Right lobe of liver (tissue), 4 donors: ENCODE results near the gene TMEM255B.
"Not testable (repeated sequence)": the region's sequence is repeated elsewhere in the genome, so short reads cannot be mapped to it uniquely, and the experiment has no call there.

Experiments used
- POLR2A ChIP-seq: fragments of 450-650 bp; IDR thresholded peaks from one replicate; pipeline ENCODE4 v1.6.1; 2017; ENCODE audit warnings: antibody characterized with exemption, mild to moderate bottlenecking
- TF ChIP-seq, protein P1 (sequence below), 4 donors: fragments of 200-600 bp in 3 of 4; fragments of 450-650 bp in 1 of 4; IDR thresholded peaks; one replicate each; pipeline versions ENCODE4 v1.5.1 to v1.8.0; 2016 to 2022; ENCODE audit warnings: antibody characterized with exemption in 4 of 4, mild to moderate bottlenecking in 2 of 4
- donor health status: DM: no; HTN: no; CAD: no.
- donor health status: DM: no; HTN: no; CAD: no.
- donor health status: DM: no; HTN: yes; CAD: no.

DNA sequence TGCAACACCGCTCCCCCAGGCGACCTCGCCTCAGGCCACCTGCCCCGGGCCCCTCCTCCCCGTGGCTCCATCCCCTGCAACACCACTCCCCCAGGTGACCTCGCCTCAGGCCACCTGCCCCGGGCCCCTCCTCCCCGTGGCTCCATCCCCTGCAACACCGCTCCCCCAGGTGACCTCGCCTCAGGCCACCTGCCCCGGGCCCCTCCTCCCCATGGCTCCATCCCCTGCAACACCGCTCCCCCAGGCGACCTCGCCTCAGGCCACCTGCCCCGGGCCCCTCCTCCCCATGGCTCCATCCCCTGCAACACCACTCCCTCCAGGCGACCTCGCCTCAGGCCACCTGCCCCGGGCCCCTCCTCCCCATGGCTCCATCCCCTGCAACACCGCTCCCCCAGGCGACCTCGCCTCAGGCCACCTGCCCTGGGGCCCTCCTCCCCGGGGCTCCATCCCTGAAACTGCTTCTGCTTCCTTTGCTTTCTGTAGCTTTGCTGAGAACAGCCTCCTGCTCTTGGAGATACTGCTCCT is 71.5 kb downstream of the TMEM255B start:
- TF ChIP-seq, protein P1, sequence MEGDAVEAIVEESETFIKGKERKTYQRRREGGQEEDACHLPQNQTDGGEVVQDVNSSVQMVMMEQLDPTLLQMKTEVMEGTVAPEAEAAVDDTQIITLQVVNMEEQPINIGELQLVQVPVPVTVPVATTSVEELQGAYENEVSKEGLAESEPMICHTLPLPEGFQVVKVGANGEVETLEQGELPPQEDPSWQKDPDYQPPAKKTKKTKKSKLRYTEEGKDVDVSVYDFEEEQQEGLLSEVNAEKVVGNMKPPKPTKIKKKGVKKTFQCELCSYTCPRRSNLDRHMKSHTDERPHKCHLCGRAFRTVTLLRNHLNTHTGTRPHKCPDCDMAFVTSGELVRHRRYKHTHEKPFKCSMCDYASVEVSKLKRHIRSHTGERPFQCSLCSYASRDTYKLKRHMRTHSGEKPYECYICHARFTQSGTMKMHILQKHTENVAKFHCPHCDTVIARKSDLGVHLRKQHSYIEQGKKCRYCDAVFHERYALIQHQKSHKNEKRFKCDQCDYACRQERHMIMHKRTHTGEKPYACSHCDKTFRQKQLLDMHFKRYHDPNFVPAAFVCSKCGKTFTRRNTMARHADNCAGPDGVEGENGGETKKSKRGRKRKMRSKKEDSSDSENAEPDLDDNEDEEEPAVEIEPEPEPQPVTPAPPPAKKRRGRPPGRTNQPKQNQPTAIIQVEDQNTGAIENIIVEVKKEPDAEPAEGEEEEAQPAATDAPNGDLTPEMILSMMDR (IDR thresholded peaks at IDR 0.05), result not testable (repeated sequence)
- not testable (repeated sequence) for TF ChIP-seq POLR2A
